GM12878 (cell line): Measurements from ENCODE around the gene EDA2R. TPM values are rescaled to one million over a fixed set of nuclear protein-coding genes. Genes with fewer than 3 reads are reported as not detected.

Source experiments
- ATAC-seq: fragments of 200-7000 bp; cut with Tn5 transposase; 3 replicates; pipeline ENCODE4 v1.9.1; 2020; ENCODE audit warnings: mild to moderate bottlenecking, moderate library complexity
- BruUV-seq: library from RNA; stranded (reverse); fragments of 400-500 nt; replicated peaks from 2 replicates; lab custom pipeline; 2021; lab: Mats Ljungman, UMichigan
- CTCF ChIA-PET: fragments of 300-600 bp; sonication (Branson Sonifier 250); formaldehyde crosslinking; extraction: SDS; loops from one replicate; lab custom pipeline; 2021; ENCODE audit warnings: inconsistent platforms; lab: Yijun Ruan, JAX
- POLR2A ChIA-PET: fragments of 350-600 bp; formaldehyde crosslinking; extraction: SDS; loops from one replicate; lab custom pipeline; 2021; ENCODE audit warnings: inconsistent platforms; lab: Charles Lee
- RAD21 ChIA-PET: fragments of 300-600 bp; sonication (Branson Sonifier 250); formaldehyde crosslinking; loops from one replicate; lab custom pipeline; 2023; ENCODE audit warnings: antibody characterized with exemption; ENCODE audit not compliant: unreplicated experiment; lab: Charles Lee
- SMC1A ChIA-PET: fragments of 300-600 bp; sonication (Branson Sonifier 250); formaldehyde crosslinking; loops from one replicate; lab custom pipeline; 2023; ENCODE audit not compliant: unreplicated experiment, uncharacterized antibody; lab: Charles Lee
- DNase-seq: peaks from one replicate; pipeline ENCODE4 v3.0.0-alpha.2; 2011; ENCODE audit warnings: low read depth, low spot score
- FAIRE-seq: peaks from 3 replicates; lab custom pipeline; 2011; peaks lifted over from hg19 to GRCh38; lab: Jason Lieb, UNC
- H2AFZ ChIP-seq: 2 replicates; pipeline ENCODE4 v1.6.0; 2011; ENCODE audit warnings: low read depth, low read length, control low read depth; ENCODE audit not compliant: control insufficient read depth
- H3K27ac ChIP-seq: 2 replicates; pipeline ENCODE4 v1.5.1; 2011; ENCODE audit warnings: control low read depth; ENCODE audit not compliant: control insufficient read depth, insufficient read depth
- H3K27me3 ChIP-seq, 2 experiments: replicated peaks in 1 of 2; 2 replicates each; pipeline versions ENCODE4 v1.6.0 to v1.6.1; 2011; ENCODE audit warnings: low read length in 1 of 2; ENCODE audit not compliant: control insufficient read depth in 2 of 2, insufficient read depth in 2 of 2
- H3K36me3 ChIP-seq, 2 experiments: 2 replicates each; pipeline ENCODE4 v1.5.1; 2011; ENCODE audit warnings: low read length in 1 of 2; ENCODE audit not compliant: control insufficient read depth in 2 of 2, insufficient read depth in 2 of 2
- H3K4me1 ChIP-seq: 2 replicates; pipeline ENCODE4 v1.6.1; 2011; ENCODE audit warnings: mild to moderate bottlenecking, low read length, moderate library complexity, mixed read lengths; ENCODE audit not compliant: control insufficient read depth, insufficient read depth
- H3K4me2 ChIP-seq: 2 replicates; pipeline ENCODE4 v1.6.0; 2011; ENCODE audit warnings: control low read depth; ENCODE audit not compliant: control insufficient read depth, insufficient read depth
- H3K4me3 ChIP-seq: fragments of 200-600 bp; sonication (generic); 2 replicates; pipeline ENCODE4 v1.5.1; 2016
- H3K79me2 ChIP-seq: 2 replicates; pipeline ENCODE4 v1.6.0; 2011; ENCODE audit warnings: low read length; ENCODE audit not compliant: control insufficient read depth, insufficient read depth
- H3K9ac ChIP-seq: 2 replicates; pipeline ENCODE4 v1.8.0; 2011; ENCODE audit warnings: low read length, control low read depth, mixed read lengths; ENCODE audit not compliant: control insufficient read depth, insufficient read depth
- H3K9me3 ChIP-seq: replicated peaks from 3 replicates; pipeline ENCODE4 v1.5.1; 2011; ENCODE audit warnings: mild to moderate bottlenecking, low read length; ENCODE audit not compliant: control insufficient read depth, insufficient read depth
- H4K20me1 ChIP-seq: 2 replicates; pipeline ENCODE4 v1.6.0; 2011; ENCODE audit not compliant: control insufficient read depth, insufficient read depth
- ATF3 ChIP-seq: IDR thresholded peaks from 2 replicates; pipeline ENCODE4 v1.6.1; 2011; ENCODE audit warnings: low read depth, mild to moderate bottlenecking, low read length, moderate library complexity, borderline replicate concordance; ENCODE audit errors: extremely low read depth
- BACH1 ChIP-seq: fragments of 450-650 bp; IDR thresholded peaks from 2 replicates; pipeline ENCODE4 v1.6.1; 2017; ENCODE audit warnings: mild to moderate bottlenecking, borderline replicate concordance
- BHLHE40 ChIP-seq, 2 experiments: fragments of 450-650 bp in 1 of 2; IDR thresholded peaks; 2 replicates each; pipeline ENCODE4 v1.6.1; 2011 to 2017; ENCODE audit warnings: low read depth in 2 of 2, borderline replicate concordance in 1 of 2, improper control_type of control experiment in 1 of 2, low read length in 1 of 2, mild to moderate bottlenecking in 1 of 2
- ESRRA ChIP-seq: IDR thresholded peaks from 2 replicates; pipeline ENCODE4 v1.6.1; 2012; ENCODE audit warnings: mild to moderate bottlenecking, low read length, improper control_type of control experiment
- ETV6 ChIP-seq, 2 experiments: fragments of 450-650 bp in 1 of 2; IDR thresholded peaks in 1 of 2; conservative IDR thresholded peaks in 1 of 2; 2 replicates each; pipeline ENCODE4 v1.6.1; 2014; ENCODE audit warnings: antibody characterized with exemption in 1 of 2, borderline replicate concordance in 1 of 2, low read depth in 1 of 2, mild to moderate bottlenecking in 1 of 2, moderate library complexity in 1 of 2
- FOXK2 ChIP-seq: fragments of 450-650 bp; IDR thresholded peaks from 2 replicates; pipeline ENCODE4 v1.6.1; 2017; ENCODE audit warnings: mild to moderate bottlenecking, moderate library complexity
- IRF4 ChIP-seq: IDR thresholded peaks from 2 replicates; pipeline ENCODE4 v1.6.1; 2011; ENCODE audit warnings: low read depth, low read length
- NFYB ChIP-seq: IDR thresholded peaks from 2 replicates; pipeline ENCODE4 v1.6.1; 2011; ENCODE audit warnings: low read depth, mild to moderate bottlenecking, low read length, improper control_type of control experiment, moderate library complexity; ENCODE audit not compliant: insufficient read depth
- PAX8 ChIP-seq: fragments of 450-650 bp; IDR thresholded peaks from 2 replicates; pipeline ENCODE4 v1.6.1; 2017; ENCODE audit warnings: mild to moderate bottlenecking, moderate library complexity
- PML ChIP-seq: IDR thresholded peaks from 2 replicates; pipeline ENCODE4 v1.6.1; 2012; ENCODE audit warnings: low read length, inconsistent platforms
- RUNX3 ChIP-seq: IDR thresholded peaks from 2 replicates; pipeline ENCODE4 v1.6.1; 2012; ENCODE audit warnings: low read length, inconsistent platforms
- SMAD5 ChIP-seq: IDR thresholded peaks from 2 replicates; pipeline ENCODE4 v1.6.1; 2016; ENCODE audit warnings: antibody characterized with exemption, low read depth
- TCF7 ChIP-seq: IDR thresholded peaks from 2 replicates; pipeline ENCODE4 v1.6.1; 2014; ENCODE audit warnings: antibody characterized with exemption, borderline replicate concordance
- ZBTB4 ChIP-seq: fragments of 450-650 bp; formaldehyde crosslinking; IDR thresholded peaks from 2 replicates; pipeline ENCODE4 v1.4.0; 2022; ENCODE audit warnings: mild to moderate bottlenecking, moderate library complexity
- ZNF207 ChIP-seq: fragments of 450-650 bp; IDR thresholded peaks from 2 replicates; pipeline ENCODE4 v1.6.1; 2014; ENCODE audit warnings: antibody characterized with exemption, mild to moderate bottlenecking, borderline replicate concordance
- ZNF622 ChIP-seq: fragments of 450-650 bp; IDR thresholded peaks from 2 replicates; pipeline ENCODE4 v1.6.1; 2017; ENCODE audit warnings: mild to moderate bottlenecking, inconsistent platforms
- in situ Hi-C: fragments of 300-500 bp; cut with MboI; formaldehyde crosslinking; loops from 9 replicates; pipeline ENCODE4 v1.14.3; 2018; ENCODE audit warnings: mixed read lengths
- intact Hi-C: fragments of 100-400 bp; cut with micrococcal nuclease; formaldehyde crosslinking; loops from one replicate; pipeline ENCODE4 v1.14.2; 2022; ENCODE audit not compliant: unreplicated experiment
- polyA plus RNA-seq, 11 experiments: library from polyadenylated mRNA; depleted of rRNA in 4 of 11; unstranded in 6 of 11; stranded (reverse) in 5 of 11; fragments of >200 nt; fragmentation: Nextera tagmentation in 4 of 11; fragmentation: Illumina TruSeq in 1 of 11; extraction: Ambion mirVana in 4 of 11; extraction: Trizol in 1 of 11; gene quantifications; 1 replicate in 1 of 11; 2 replicates in 10 of 11; pipeline versions ENCODE4 v1.2.1 to v1.2.3, GENCODE V29; 2011 to 2016; ENCODE audit warnings: inconsistent platforms in 2 of 11, missing spikeins in 2 of 11, low read depth in 1 of 11
- total RNA-seq, 4 experiments: library from RNA; depleted of rRNA in 3 of 4; stranded (reverse); fragments of >200 nt in 3 of 4; fragmentation: Illumina TruSeq in 1 of 4; extraction: Trizol in 1 of 4; gene quantifications; 2 replicates each; pipeline versions ENCODE4 v1.2.1 to v1.2.3, GENCODE V29; 2013 to 2021
- TF ChIP-seq, protein P1 (sequence below): fragments of 450-650 bp; IDR thresholded peaks from 2 replicates; pipeline ENCODE4 v1.6.1; 2016; ENCODE audit warnings: mild to moderate bottlenecking

The EDA2R gene
- total and polyA plus RNA-seq, 10 of the 15 experiments (the other 5 are each of a cell fraction or from before 2014, with no cell fraction given), result 3.3 to 33.5 (median 8.4) TPM

DNA sequence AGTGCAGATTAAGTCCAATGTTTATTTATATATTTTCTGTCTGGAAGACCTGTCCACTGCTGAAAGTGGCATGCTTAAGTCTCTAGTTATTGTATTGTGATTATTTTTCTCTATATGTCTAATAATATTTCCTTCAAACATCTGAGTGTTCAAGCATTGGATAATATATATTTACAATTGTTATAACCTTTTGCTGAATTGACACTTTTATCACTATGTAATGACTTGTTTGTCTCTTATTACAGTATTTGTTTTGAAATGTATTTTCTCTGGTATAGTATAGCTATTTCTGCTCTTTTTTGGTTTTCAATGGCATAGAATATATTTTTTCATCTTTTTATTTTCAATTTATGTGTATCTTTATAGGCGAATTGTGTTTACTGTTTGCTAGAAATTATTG, 59.7 kb downstream of the EDA2R start (continued):
- TF ChIP-seq NFYB (no peak), IRF4 (no peak), BACH1 (no peak), RUNX3 (no peak)

DNA sequence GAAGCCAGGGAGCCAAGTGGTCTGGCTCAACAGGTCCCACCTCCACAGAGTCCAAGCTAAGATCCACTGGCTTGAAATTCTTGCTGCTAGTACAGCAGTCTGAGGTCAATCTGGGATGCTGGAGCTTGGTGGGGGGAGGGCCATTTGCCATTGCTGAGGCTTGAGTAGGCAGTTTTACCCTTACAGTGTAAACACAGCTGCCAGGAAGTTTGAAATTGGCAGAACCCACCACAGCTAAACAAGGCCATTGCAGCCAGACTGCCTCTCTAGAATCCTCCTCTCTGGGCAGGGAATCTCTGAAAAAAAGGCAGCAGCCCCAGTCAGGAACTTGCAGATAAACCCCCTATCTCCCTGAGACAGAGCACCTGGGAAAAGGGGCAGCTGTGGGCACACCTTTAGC, 84.9 kb downstream of the EDA2R start:
- no peak for FAIRE-seq

More for the DNA sequence above, 84.9 kb downstream of the EDA2R start:
- ATAC-seq (no peak), DNase-seq (no peak)
- no TSS peak for BruUV-seq
- H3K4me2 ChIP-seq, result no peak overlapping the region
- SMC1A ChIA-PET, result interaction anchor here (0.7 to 0.8 kb wide), 2 partner anchors 51 to 148 kb away, joined by 3 read pairs; no protein-coding TSS in a partner anchor
- no peaks in the 10 kb centered on the region for H3K9me3 ChIP-seq
- H3K4me3 ChIP-seq, result no peak overlapping the region
- no peak overlapping the region for H3K27ac ChIP-seq
- in situ Hi-C loops, result no loop called here
- no peaks in the 10 kb centered on the region for H3K27me3 ChIP-seq
- CTCF ChIA-PET, result no interaction called here
- POLR2A ChIA-PET, result no interaction called here
- RAD21 ChIA-PET, result no interaction called here
- no peaks in the 10 kb centered on the region for H3K4me1 ChIP-seq
- H2AFZ ChIP-seq, result no peak overlapping the region
- H4K20me1 ChIP-seq, result no peaks in the 10 kb centered on the region
- H3K79me2 ChIP-seq, result no peaks in the 10 kb centered on the region
- intact Hi-C loops, result no loop called here
- TF ChIP-seq ZNF622 (no peak), ATF3 (no peak), ZNF207 (no peak), ESRRA (no peak), SMAD5 (no peak), PML (no peak), ETV6 (conservative IDR thresholded peaks at IDR 0.05 in 1 of 2, IDR thresholded peaks at IDR 0.05 in 1 of 2; ENCODE audit: borderline replicate concordance in 1 of 2, low read depth in 1 of 2) (no peak), FOXK2 (no peak), PAX8 (no peak), ZBTB4 (CRISPR knock-in tag) (no peak), TCF7 (no peak), BHLHE40 (IDR thresholded peaks at IDR 0.05; ENCODE audit: borderline replicate concordance in 1 of 2, low read depth in 2 of 2, low read length in 1 of 2) (no peak)
- TF ChIP-seq, protein P1, sequence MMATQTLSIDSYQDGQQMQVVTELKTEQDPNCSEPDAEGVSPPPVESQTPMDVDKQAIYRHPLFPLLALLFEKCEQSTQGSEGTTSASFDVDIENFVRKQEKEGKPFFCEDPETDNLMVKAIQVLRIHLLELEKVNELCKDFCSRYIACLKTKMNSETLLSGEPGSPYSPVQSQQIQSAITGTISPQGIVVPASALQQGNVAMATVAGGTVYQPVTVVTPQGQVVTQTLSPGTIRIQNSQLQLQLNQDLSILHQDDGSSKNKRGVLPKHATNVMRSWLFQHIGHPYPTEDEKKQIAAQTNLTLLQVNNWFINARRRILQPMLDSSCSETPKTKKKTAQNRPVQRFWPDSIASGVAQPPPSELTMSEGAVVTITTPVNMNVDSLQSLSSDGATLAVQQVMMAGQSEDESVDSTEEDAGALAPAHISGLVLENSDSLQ, result no peak
- H3K9ac ChIP-seq, result no peak overlapping the region
- no peaks in the 10 kb centered on the region for H3K36me3 ChIP-seq
